Stimulated activated CD8-positive, alpha-beta memory T cell treated with anti-CD3 and anti-CD28 coated beads, Interleukin-7, amount 100 ng/mL, for 24 hours (primary cell): ENCODE results near the gene TMEM132D.

Experiments
- DNase-seq: peaks from one replicate; pipeline ENCODE4 v3.0.0-alpha.2; 2020; ENCODE audit warnings: low read depth

TMEM132D gene

GRCh38 chr12:129659961-129660622 is 243.7 kb downstream of the TMEM132D start:
- DNase-seq: no peak

- no peak for DNase-seq
Observed at GRCh38 chr12:129657179-129657578, 246.6 kb downstream of the TMEM132D start.

GRCh38 chr12:129651951-129652350 is 251.9 kb downstream of the TMEM132D start:
- DNase-seq: no peak

- DNase-seq: no peak
Observed at GRCh38 chr12:129641926-129642325, 261.9 kb downstream of the TMEM132D start.

- DNase-seq: no peak
Observed at GRCh38 chr12:129635021-129635685, 268.7 kb downstream of the TMEM132D start.

GRCh38 chr12:129631316-129631715 is 272.5 kb downstream of the TMEM132D start:
- no peak for DNase-seq

- no peak for DNase-seq
Observed at GRCh38 chr12:129629901-129630300, 273.9 kb downstream of the TMEM132D start.

GRCh38 chr12:129622566-129622965 is 281.3 kb downstream of the TMEM132D start:
- DNase-seq: no peak

GRCh38 chr12:129619271-129619670 is 284.6 kb downstream of the TMEM132D start:
- DNase-seq: no peak

GRCh38 chr12:129617849-129618248 is 286.0 kb downstream of the TMEM132D start:
- no peak for DNase-seq

- no peak for DNase-seq
Observed at GRCh38 chr12:129615001-129615400, 288.8 kb downstream of the TMEM132D start.

GRCh38 chr12:129614221-129614885 is 289.5 kb downstream of the TMEM132D start:
- no peak for DNase-seq

GRCh38 chr12:129613314-129613713 is 290.5 kb downstream of the TMEM132D start:
- no peak for DNase-seq

GRCh38 chr12:129610601-129611120 is 293.2 kb downstream of the TMEM132D start:
- no peak for DNase-seq

GRCh38 chr12:129607756-129608155 is 296.1 kb downstream of the TMEM132D start:
- no peak for DNase-seq

- DNase-seq: no peak
Observed at GRCh38 chr12:129607301-129607700, 296.5 kb downstream of the TMEM132D start.

- DNase-seq: no peak
Observed at GRCh38 chr12:129606239-129606638, 297.6 kb downstream of the TMEM132D start.

- no peak for DNase-seq
Observed at GRCh38 chr12:129605666-129606065, 298.2 kb downstream of the TMEM132D start.

GRCh38 chr12:129604506-129604905 is 299.3 kb downstream of the TMEM132D start:
- DNase-seq: no peak

GRCh38 chr12:129599406-129599805 is 304.4 kb downstream of the TMEM132D start:
- no peak for DNase-seq

- no peak for DNase-seq
Observed at GRCh38 chr12:129594098-129594497, 309.7 kb downstream of the TMEM132D start.

GRCh38 chr12:129592449-129592848 is 311.4 kb downstream of the TMEM132D start:
- no peak for DNase-seq

- DNase-seq: no peak
Observed at GRCh38 chr12:129589503-129589902, 314.3 kb downstream of the TMEM132D start.
